Adrenal gland (tissue), 5 donors: Measurements from ENCODE around the gene PRR3.

Experiments used
- POLR2A ChIP-seq, 2 donors: fragments of 450-650 bp; IDR thresholded peaks; one replicate each; pipeline ENCODE4 v1.6.1; 2017; ENCODE audit warnings: antibody characterized with exemption in 2 of 2, mild to moderate bottlenecking in 2 of 2, moderate library complexity in 1 of 2
- TF ChIP-seq, protein P1 (sequence below), 6 experiments: fragments of 450-650 bp in 4 of 6; fragments of 200-600 bp in 2 of 6; sonication (generic) in 1 of 6; IDR thresholded peaks; 1 replicate in 5 of 6; 2 replicates in 1 of 6; pipeline versions ENCODE4 v1.5.1 to v1.8.0; 2016 to 2021; ENCODE audit warnings: antibody characterized with exemption in 6 of 6, mild to moderate bottlenecking in 2 of 6, moderate library complexity in 1 of 6
- donor health status: DM: no; HTN: no; CAD: no.

GRCh38 chr6:30520522-30520921 is 36.6 kb upstream of the PRR3 start:
- TF ChIP-seq, protein P1, sequence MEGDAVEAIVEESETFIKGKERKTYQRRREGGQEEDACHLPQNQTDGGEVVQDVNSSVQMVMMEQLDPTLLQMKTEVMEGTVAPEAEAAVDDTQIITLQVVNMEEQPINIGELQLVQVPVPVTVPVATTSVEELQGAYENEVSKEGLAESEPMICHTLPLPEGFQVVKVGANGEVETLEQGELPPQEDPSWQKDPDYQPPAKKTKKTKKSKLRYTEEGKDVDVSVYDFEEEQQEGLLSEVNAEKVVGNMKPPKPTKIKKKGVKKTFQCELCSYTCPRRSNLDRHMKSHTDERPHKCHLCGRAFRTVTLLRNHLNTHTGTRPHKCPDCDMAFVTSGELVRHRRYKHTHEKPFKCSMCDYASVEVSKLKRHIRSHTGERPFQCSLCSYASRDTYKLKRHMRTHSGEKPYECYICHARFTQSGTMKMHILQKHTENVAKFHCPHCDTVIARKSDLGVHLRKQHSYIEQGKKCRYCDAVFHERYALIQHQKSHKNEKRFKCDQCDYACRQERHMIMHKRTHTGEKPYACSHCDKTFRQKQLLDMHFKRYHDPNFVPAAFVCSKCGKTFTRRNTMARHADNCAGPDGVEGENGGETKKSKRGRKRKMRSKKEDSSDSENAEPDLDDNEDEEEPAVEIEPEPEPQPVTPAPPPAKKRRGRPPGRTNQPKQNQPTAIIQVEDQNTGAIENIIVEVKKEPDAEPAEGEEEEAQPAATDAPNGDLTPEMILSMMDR (IDR thresholded peaks at IDR 0.05) = no peak
- no peak for TF ChIP-seq POLR2A (IDR thresholded peaks at IDR 0.05)
